ENCODE results near the gene GARIN6. TPM values are rescaled to one million over a fixed set of nuclear protein-coding genes. Genes with fewer than 3 reads are reported as not detected.

GARIN6 gene
- total RNA-seq = not detected

GRCh38 chr12:99647453-99647852 is at the start of gene GARIN6:
GARIN6 (plus strand) TSS chr12:99647753; CDS start chr12:99648175, 422 bp downstream.
- no peak for ATAC-seq (ENCODE audit: low FRiP score)
- no peak for TF ChIP-seq CTCF (IDR thresholded peaks at IDR 0.05)
- DNase-seq (ENCODE audit: low spot score) = no peak

- ATAC-seq (ENCODE audit: low FRiP score) (no peak), DNase-seq (ENCODE audit: low spot score) (no peak)
- TF ChIP-seq CTCF (IDR thresholded peaks at IDR 0.05) = no peak
Observed at GRCh38 chr12:99598785-99599184, 48.8 kb upstream of the GARIN6 start.

GRCh38 chr12:99600388-99600787 is 47.2 kb upstream of the GARIN6 start:
- ATAC-seq (ENCODE audit: low FRiP score) = no peak
- TF ChIP-seq CTCF (IDR thresholded peaks at IDR 0.05) = no peak
- no peak for DNase-seq (ENCODE audit: low spot score)

- DNase-seq (ENCODE audit: low spot score) = no peak
- no peak for ATAC-seq (ENCODE audit: low FRiP score)
- no peak for TF ChIP-seq CTCF (IDR thresholded peaks at IDR 0.05)
Observed at GRCh38 chr12:99609455-99610181, 37.9 kb upstream of the GARIN6 start.

- no peak for TF ChIP-seq CTCF (IDR thresholded peaks at IDR 0.05)
- DNase-seq (ENCODE audit: low spot score) (no peak), ATAC-seq (ENCODE audit: low FRiP score) (no peak)
Observed at GRCh38 chr12:99611117-99611516, 36.4 kb upstream of the GARIN6 start.

- ATAC-seq (ENCODE audit: low FRiP score) = no peak
- DNase-seq (ENCODE audit: low spot score) = no peak
- TF ChIP-seq CTCF (IDR thresholded peaks at IDR 0.05) = no peak
Observed at GRCh38 chr12:99611599-99611998, 36.0 kb upstream of the GARIN6 start.

GRCh38 chr12:99618657-99619056 is 28.9 kb upstream of the GARIN6 start:
- ATAC-seq (ENCODE audit: low FRiP score) (no peak), DNase-seq (ENCODE audit: low spot score) (no peak)
- TF ChIP-seq CTCF (IDR thresholded peaks at IDR 0.05) = no peak

All from omental fat pad (tissue), 4 donors.